HUES48 (cell line): ENCODE measurements around the gene ALOX5AP.

ENCODE experiments used
- H3K27ac ChIP-seq: one replicate; pipeline ENCODE4 v1.7.0; 2013; ENCODE audit warnings: low read depth, low read length, inconsistent platforms
- H3K27me3 ChIP-seq: 2 replicates; pipeline ENCODE4 v1.6.1; 2013; ENCODE audit warnings: mild to moderate bottlenecking, low read length; ENCODE audit not compliant: control insufficient read depth, insufficient read depth
- H3K36me3 ChIP-seq: 2 replicates; pipeline ENCODE4 v1.6.1; 2013; ENCODE audit warnings: low read length; ENCODE audit not compliant: control insufficient read depth, insufficient read depth
- H3K4me1 ChIP-seq: 2 replicates; pipeline ENCODE4 v1.6.1; 2013; ENCODE audit warnings: mild to moderate bottlenecking, low read length; ENCODE audit not compliant: control insufficient read depth, insufficient read depth
- H3K4me3 ChIP-seq: 2 replicates; pipeline ENCODE4 v1.5.1; 2013; ENCODE audit warnings: mild to moderate bottlenecking, low read depth, low read length
- H3K9ac ChIP-seq: 2 replicates; pipeline ENCODE4 v1.6.1; 2013; ENCODE audit warnings: mild to moderate bottlenecking, low read depth, low read length, moderate library complexity
- H3K9me3 ChIP-seq: 2 replicates; pipeline ENCODE4 v1.6.1; 2013; ENCODE audit warnings: low read length; ENCODE audit not compliant: control insufficient read depth, insufficient read depth

Gene ALOX5AP

DNA sequence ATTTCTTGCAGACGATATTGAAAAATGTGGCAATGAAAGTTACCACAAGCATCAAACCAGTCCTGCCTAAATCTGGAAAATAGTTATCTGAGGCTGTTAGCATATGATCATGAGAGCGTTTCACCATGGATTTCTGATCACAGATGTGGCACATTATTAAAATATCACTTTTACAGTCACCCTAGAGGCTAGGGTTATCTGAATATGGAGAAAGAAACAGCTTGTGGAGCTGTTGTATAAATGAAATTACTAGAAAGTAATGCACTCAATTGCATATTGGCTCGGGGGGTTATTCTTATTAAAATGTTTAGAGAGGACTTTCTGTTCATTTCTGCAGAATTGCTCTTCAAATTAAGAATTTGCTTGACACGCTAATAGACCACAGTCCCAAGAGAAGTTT, 35.6 kb downstream of the ALOX5AP start:
- no peaks in the 10 kb centered on the region for H3K36me3 ChIP-seq
- no peak overlapping the region for H3K27ac ChIP-seq
- H3K9ac ChIP-seq: no peak overlapping the region
- H3K27me3 ChIP-seq: no peaks in the 10 kb centered on the region
- no peaks in the 10 kb centered on the region for H3K9me3 ChIP-seq
- H3K4me1 ChIP-seq: no peaks in the 10 kb centered on the region
- no peak overlapping the region for H3K4me3 ChIP-seq

DNA sequence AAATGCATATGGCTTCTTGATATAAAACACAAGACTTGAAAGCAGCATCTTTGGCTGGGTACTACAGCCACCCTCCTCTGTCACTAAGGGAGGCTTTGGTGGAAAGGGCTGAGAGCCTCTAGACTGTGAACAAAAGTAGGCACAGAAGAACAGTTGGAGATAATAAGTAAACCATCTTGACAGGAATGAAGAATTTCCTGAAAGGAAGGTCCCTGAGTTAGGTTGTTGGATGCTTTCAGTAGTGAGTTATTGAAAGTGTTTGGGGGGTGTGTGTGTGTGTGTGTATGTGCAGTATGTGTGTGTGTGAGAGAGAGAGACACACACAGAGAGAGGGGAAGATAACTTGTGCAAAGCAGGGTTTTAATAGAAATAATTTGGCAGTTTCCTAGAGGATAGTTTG, 38.2 kb downstream of the ALOX5AP start:
- Histone ChIP-seq H3K4me1 (peaks cover 7% of the 10 kb centered on the region; the same call in 1 of the 2 replicates), H3K27me3 (no peaks in the 10 kb centered on the region), H3K27ac (no peak overlapping the region), H3K9ac (no peak overlapping the region), H3K4me3 (no peak overlapping the region), H3K9me3 (no peaks in the 10 kb centered on the region), H3K36me3 (no peaks in the 10 kb centered on the region)

DNA sequence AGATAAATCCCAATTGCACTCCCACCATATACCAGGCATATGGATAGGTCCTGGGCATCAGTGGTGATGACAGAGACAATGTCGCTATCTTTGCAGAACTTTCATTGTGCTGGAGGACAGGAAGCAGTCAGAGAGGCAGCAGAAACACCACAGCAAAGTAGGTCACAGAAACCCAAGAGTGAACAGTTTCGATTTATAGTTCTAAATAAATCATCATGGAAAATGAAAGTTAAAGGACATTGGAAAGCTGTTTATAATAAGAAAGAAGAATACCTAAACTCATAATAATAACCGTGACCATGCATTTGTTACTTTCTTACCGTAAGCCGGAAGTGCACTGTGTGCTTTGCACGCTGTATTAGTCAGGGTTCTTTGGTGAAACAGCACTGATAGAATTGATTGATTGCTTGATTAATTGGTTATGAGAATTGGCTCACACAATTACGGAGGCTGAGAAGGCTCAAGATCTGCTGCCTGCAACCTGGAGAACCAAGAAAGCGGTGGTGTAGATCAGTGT, 38.9 kb downstream of the ALOX5AP start:
- H3K9ac ChIP-seq: no peak overlapping the region
- H3K36me3 ChIP-seq: no peaks in the 10 kb centered on the region
- no peak overlapping the region for H3K4me3 ChIP-seq
- H3K4me1 ChIP-seq: peaks cover 13% of the 10 kb centered on the region
- no peaks in the 10 kb centered on the region for H3K27me3 ChIP-seq
- no peak overlapping the region for H3K27ac ChIP-seq
- no peaks in the 10 kb centered on the region for H3K9me3 ChIP-seq

DNA sequence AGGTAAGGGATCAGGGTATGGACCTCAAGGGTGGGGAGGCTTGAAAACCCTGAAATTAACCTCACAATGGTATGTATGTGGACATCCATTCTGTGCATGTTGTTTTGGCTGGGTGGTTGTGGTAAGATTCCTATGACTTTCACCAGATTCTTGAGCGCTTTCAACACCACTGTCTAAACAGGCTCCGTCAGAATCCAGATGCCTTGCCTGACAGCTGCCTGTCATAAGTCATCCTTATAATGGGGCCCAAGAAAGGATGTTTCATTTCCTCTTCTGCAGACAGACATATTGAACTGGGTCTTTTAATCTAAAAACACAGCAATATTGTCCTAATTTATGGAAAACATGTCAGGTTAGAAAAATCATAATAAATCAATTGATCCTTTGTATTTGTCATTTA, 41.3 kb downstream of the ALOX5AP start:
- Histone ChIP-seq H3K4me1 (peaks cover 13% of the 10 kb centered on the region), H3K9ac (no peak overlapping the region), H3K27ac (no peak overlapping the region), H3K4me3 (no peak overlapping the region), H3K27me3 (no peaks in the 10 kb centered on the region), H3K36me3 (no peaks in the 10 kb centered on the region), H3K9me3 (no peaks in the 10 kb centered on the region)

DNA sequence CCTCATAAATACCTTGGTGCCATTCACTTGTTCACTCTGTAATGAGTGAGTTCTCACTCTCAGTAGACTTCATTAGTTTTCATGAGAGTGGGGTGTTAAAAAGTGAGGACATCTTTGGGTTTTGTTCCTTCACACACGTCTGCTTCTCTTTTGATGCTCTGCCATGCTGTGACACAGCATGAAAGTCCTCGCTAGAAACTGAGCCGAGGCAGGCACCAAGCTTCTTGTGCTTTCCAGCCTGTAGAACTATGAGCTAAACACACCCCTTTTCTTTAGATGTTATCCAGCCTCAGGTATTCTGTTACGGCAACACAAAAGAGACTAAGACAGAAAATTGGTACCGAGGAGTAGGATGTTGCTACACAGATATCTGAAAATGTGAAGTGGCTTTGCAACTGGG, 43.7 kb downstream of the ALOX5AP start:
- no peak overlapping the region for H3K4me3 ChIP-seq
- peaks cover 13% of the 10 kb centered on the region for H3K4me1 ChIP-seq
- H3K27ac ChIP-seq: no peak overlapping the region
- H3K9me3 ChIP-seq: no peaks in the 10 kb centered on the region
- no peaks in the 10 kb centered on the region for H3K27me3 ChIP-seq
- no peaks in the 10 kb centered on the region for H3K36me3 ChIP-seq
- H3K9ac ChIP-seq: no peak overlapping the region

DNA sequence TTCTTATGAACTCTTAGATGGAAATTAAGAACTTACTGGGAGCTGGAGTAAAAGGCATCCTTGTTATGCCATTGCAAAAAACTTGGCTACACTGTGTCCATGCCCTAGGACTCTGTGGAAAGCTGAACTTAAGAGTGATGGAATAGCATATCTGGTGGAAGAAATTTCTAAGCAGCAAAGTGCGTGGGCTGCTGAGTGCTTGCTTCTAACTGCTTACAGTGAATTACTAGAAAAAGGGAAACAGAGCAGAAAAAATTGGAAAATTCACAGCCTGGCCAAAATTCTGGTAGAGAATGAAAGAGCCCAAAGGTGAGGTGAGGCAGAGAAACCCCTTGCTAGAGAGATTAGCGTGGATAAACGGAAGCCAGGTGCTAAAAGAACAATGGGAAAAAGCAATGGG, 44.3 kb downstream of the ALOX5AP start:
- Histone ChIP-seq H3K27ac (no peak overlapping the region), H3K4me1 (peaks cover 13% of the 10 kb centered on the region), H3K36me3 (no peaks in the 10 kb centered on the region), H3K9me3 (no peaks in the 10 kb centered on the region), H3K27me3 (no peaks in the 10 kb centered on the region), H3K4me3 (no peak overlapping the region), H3K9ac (no peak overlapping the region)

DNA sequence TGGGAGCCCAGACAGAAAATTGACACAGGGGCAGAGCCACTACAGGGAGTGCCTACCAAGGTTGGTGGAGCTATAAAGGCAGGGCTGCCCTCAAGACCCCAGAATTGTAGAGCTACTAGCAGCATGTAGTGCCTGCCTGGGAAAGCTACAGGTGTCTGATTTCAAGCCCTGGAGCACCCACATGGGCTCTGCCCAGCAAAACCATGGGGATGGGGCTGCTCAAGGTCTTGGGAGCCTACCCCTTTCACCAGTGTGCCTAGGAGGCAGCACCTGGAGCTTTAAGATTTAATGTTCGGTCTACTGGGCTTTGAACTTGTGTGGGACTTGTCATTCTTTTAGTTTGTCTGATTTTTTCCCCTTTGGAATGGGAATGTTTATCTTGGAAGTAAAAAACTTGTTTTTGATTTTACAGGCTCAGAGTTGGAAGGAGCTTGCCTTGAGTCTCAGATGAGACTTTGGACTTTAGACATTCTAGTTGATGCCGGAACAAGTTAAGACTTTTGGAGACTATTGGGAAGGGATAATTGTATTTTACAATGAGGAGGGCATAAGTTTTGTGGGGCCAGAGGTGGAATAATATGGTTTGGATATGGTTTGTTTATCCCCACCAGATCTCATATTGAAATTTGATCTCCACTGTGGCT, 45.1 kb downstream of the ALOX5AP start:
- no peak overlapping the region for H3K4me3 ChIP-seq
- peaks cover 13% of the 10 kb centered on the region for H3K4me1 ChIP-seq
- H3K27me3 ChIP-seq: no peaks in the 10 kb centered on the region
- no peak overlapping the region for H3K27ac ChIP-seq
- H3K36me3 ChIP-seq: no peaks in the 10 kb centered on the region
- H3K9me3 ChIP-seq: no peaks in the 10 kb centered on the region
- H3K9ac ChIP-seq: no peak overlapping the region

DNA sequence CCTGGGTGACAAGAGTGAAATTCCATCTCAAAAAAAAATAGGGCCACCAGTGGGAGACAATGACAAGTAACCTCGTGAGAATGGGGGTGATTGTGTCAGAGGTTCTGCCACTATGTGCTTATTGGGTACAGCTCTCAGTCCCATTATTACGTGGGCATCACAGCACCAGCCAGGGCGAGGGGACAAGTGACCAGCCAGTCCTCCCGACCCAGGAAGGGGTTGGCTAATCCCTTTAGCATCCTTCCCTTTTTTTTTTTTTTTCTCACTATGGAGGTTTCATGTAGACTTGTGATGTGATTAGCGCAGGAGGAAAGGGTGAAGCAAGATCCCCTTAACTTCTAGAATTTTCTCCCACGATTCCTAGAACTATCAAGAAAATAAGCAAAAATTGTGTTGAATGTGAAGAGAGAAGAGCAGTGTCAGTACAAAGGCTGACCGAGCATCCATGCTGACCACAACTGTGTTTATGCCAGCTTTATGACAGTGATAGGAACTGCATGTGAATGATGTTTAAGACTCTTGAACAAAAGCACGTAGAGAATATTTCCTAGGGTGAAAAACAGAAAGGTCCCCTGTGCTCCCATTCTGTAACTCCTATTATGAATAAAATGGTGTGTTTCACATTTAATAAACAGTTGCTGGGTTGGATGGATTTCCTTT, 50.0 kb downstream of the ALOX5AP start:
- Histone ChIP-seq H3K27me3 (no peaks in the 10 kb centered on the region), H3K36me3 (no peaks in the 10 kb centered on the region), H3K9ac (no peak overlapping the region), H3K27ac (no peak overlapping the region), H3K9me3 (no peaks in the 10 kb centered on the region), H3K4me1 (no peaks in the 10 kb centered on the region), H3K4me3 (no peak overlapping the region)

DNA sequence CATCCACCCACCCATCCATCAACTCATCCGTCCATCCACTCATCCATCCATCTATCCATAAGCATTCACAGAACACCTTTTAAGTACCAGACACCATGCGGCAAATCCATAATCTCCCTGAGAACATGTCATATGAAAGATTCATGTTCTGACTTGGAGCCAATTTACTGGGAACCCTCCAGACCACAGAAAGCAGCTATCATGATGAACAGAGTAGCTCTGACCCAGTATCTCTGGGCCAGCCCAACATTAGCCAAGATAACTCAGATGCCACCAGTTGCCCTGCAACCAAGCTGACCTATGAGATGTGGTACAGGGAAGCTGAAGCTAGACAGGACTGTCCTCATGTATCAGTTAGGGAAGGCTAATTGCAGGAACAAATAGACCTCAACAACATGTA, 51.3 kb downstream of the ALOX5AP start:
- Histone ChIP-seq H3K4me3 (no peak overlapping the region), H3K36me3 (no peaks in the 10 kb centered on the region), H3K4me1 (no peaks in the 10 kb centered on the region)

DNA sequence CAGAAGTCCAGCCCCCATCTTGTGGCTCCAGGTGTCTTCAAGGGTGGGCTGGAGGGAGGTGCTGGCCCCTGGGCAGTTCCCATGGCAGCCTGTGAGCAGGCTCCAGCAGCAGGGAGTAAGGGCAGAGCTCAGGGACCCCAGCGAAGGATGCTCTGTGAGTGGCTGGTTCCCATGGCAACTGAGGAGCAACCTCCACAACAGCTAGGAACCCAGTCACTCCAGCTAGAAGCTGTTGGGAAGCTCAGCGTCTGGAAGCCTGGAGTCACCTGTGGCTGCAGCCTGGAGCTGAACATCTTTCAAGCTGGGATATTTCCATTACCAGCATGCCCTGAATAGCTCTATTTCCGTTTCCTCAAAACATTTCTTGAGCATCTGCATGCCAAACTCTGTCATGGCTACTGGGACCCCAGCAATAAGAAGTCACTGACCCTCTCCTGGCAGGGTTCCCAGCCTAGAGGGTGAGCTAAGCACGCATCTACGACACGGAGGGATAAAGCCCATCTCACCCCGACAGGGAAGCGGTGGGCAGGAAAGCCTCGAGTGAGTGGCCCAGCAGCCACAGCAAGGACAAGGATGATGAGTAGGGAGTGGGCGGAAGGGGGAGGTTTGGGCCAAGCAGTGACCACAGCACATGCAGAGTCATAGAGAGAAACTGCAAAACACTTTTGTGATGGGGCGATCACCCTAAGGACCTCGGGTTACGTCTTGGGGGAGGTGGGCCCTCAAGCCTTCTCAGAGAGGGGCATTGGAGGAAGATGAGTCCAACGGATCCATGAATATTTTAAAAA, 52.6 kb downstream of the ALOX5AP start:
- Histone ChIP-seq H3K27me3 (no peaks in the 10 kb centered on the region), H3K4me3 (no peak overlapping the region), H3K9me3 (no peaks in the 10 kb centered on the region), H3K9ac (no peak overlapping the region), H3K4me1 (peaks cover 8% of the 10 kb centered on the region; the same call in 1 of the 2 replicates), H3K36me3 (no peaks in the 10 kb centered on the region), H3K27ac (no peak overlapping the region)

More for the DNA sequence above, 51.3 kb downstream of the ALOX5AP start:
- Histone ChIP-seq H3K27me3 (no peaks in the 10 kb centered on the region), H3K9me3 (no peaks in the 10 kb centered on the region), H3K27ac (no peak overlapping the region), H3K9ac (no peak overlapping the region)
